Measurements from ENCODE around the gene ANKHD1. TPM values are rescaled to one million over a fixed set of nuclear protein-coding genes. Genes with fewer than 3 reads are reported as not detected.

The ANKHD1 gene
- total and polyA plus RNA-seq, 11 donors: 41.4 to 78.8 (median 58.1) TPM

DNA sequence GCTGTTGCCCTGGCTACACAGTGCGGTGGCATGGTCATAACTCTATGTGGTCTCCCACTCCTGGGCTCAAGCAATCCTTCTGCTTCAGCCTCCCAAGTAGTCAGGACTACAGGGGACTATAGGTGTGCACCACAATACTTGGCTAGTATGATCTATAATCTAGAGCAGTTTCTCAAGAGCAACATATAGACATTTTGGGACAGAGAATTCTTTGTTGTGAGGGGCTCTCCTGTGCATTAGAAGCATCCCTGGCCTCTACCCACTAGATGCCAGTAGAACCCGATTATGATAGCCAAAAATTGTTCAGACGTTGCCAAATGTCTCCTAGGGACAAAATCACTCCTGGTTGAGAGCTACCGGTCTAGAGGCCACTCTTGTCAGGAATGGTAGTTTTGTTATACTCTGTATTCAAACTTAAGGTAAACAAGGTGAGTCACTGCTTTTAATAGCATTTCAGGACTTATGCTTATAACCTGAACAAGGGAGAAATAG lies 7.2 kb downstream of the ANKHD1 start:
- DNase-seq (no peak), ATAC-seq (peak in 3 of 4 donors; percentile 49 to 62 (median 55))
- Histone ChIP-seq H3K4me3 (no peak overlapping the region), H3K36me3 (peaks cover 0 to 19% (median 0%) of the 10 kb centered on the region in 9 donors), H3K9me3 (no peaks in the 10 kb centered on the region), H3K27ac (no peak overlapping the region), H3K27me3 (no peaks in the 10 kb centered on the region), H3K4me1 (peaks cover 5 to 62% (median 32%) of the 10 kb centered on the region in 12 donors)
- WGBS, 4 donors: 35 to 46% (median 42%) methylated on average over 3 to 4 of the region's 4 CpGs
- intact Hi-C loops (cut with DNase I): loop anchor here in 4 of 10 donors (10.0 kb wide), 3 partner anchors 226 to 256 kb away; partner anchors contain the start of genes WDR55 (in 2 of the 4), CD14 (in 1 of the 4), IK (in 1 of the 4) and NDUFA2 (in 1 of the 4)
- TF ChIP-seq POLR2A (IDR thresholded peaks at IDR 0.05): no peak
- TF ChIP-seq, protein P1, sequence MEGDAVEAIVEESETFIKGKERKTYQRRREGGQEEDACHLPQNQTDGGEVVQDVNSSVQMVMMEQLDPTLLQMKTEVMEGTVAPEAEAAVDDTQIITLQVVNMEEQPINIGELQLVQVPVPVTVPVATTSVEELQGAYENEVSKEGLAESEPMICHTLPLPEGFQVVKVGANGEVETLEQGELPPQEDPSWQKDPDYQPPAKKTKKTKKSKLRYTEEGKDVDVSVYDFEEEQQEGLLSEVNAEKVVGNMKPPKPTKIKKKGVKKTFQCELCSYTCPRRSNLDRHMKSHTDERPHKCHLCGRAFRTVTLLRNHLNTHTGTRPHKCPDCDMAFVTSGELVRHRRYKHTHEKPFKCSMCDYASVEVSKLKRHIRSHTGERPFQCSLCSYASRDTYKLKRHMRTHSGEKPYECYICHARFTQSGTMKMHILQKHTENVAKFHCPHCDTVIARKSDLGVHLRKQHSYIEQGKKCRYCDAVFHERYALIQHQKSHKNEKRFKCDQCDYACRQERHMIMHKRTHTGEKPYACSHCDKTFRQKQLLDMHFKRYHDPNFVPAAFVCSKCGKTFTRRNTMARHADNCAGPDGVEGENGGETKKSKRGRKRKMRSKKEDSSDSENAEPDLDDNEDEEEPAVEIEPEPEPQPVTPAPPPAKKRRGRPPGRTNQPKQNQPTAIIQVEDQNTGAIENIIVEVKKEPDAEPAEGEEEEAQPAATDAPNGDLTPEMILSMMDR (IDR thresholded peaks at IDR 0.05): peak in 1 of 12 donors; percentile 9

DNA sequence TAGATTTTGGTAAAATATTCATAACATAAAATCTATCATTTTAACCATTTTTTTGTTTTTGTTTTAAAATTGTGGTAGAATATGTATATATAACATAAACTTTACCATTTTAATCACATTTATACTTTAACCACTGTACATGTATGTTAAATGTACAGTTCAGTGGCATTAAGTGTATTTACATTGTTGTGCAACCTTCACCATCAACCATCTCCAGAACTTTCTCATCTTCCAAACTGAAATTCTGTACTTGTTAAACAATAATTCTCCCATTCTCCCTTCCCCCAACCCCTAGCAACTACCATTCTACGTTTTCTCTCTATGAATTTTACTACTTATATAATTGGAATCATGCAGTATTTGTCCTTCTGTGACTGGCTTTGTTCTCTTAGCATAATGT lies 11.6 kb downstream of the ANKHD1 start:
- no peak overlapping the region for H3K27ac ChIP-seq
- intact Hi-C loops (cut with DNase I): no loop called here
- H3K27me3 ChIP-seq: no peaks in the 10 kb centered on the region
- DNase-seq (no peak), ATAC-seq (no peak)
- H3K36me3 ChIP-seq: peaks cover 0 to 17% (median 0%) of the 10 kb centered on the region in 9 donors
- no peaks in the 10 kb centered on the region for H3K9me3 ChIP-seq
- 49 to 63% (median 61%) methylated on average over 1 of the region's 1 CpG for WGBS, 4 donors
- no peak overlapping the region for H3K4me3 ChIP-seq
- H3K4me1 ChIP-seq: peaks cover 0 to 45% (median 15%) of the 10 kb centered on the region in 12 donors
- TF ChIP-seq POLR2A (IDR thresholded peaks at IDR 0.05): no peak
- TF ChIP-seq, protein P1 (IDR thresholded peaks at IDR 0.05): no peak

DNA sequence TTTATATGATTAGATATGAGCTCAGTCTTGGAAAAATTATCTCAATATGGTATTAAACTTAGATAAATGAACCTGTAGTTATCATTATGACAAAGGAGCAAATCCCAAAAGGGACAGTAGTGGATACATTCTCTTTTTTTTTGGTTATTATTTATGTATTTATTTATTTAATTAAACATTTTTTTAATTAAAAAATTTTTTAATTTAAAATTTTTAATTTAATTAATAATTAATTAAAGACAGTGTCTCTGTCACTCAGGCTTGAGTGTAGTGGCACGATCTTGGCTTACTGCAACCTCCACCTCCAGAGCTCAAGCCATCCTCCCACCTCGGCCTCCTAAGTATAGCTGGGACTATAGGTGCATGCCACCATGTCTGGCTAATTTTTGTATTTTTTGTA lies 15.6 kb downstream of the ANKHD1 start:
- peaks cover 0 to 31% (median 9%) of the 10 kb centered on the region in 12 donors for H3K4me1 ChIP-seq
- DNase-seq (no peak), ATAC-seq (no peak)
- H3K9me3 ChIP-seq: no peaks in the 10 kb centered on the region
- H3K27ac ChIP-seq: no peak overlapping the region
- peaks cover 0 to 12% (median 0%) of the 10 kb centered on the region in 9 donors for H3K36me3 ChIP-seq
- WGBS, 4 donors: 92 to 100% (median 95%) methylated on average over 2 of the region's 2 CpGs
- intact Hi-C loops (cut with DNase I): no loop called here
- no peaks in the 10 kb centered on the region for H3K27me3 ChIP-seq
- H3K4me3 ChIP-seq: no peak overlapping the region
- TF ChIP-seq, protein P1 (IDR thresholded peaks at IDR 0.05): no peak
- TF ChIP-seq POLR2A (IDR thresholded peaks at IDR 0.05): no peak

DNA sequence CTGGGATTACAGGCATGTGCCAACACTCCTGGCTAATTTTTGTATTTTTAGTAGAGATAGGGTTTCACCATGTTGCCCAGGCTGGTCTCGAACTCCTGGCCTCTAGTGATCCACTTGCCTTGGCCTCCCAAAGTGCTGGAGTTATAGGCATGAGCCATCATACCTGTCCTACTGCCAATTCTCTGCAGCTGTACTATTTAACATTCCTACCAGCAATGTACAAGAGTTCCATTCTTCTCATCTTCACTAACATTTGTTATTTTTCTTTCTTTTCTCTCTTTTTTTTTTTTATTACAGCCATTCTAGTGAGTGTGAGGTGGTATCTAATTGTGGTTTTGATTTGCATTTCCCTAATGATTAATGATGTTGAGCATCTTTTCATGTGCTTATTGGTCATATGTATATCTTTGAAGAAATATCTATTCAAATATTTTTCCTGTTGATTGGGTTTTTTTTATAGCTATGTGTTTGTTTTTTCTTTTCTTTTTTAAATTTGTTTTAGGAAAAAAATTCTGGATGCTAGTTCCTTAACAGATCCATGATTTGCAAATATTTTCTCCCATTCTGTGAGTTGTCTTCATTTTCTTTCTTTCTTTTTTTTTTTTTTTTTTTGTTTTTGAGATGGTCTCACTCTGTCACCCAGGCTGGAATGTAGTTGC lies 17.4 kb downstream of the ANKHD1 start:
- intact Hi-C loops (cut with DNase I): no loop called here
- Histone ChIP-seq H3K9me3 (no peaks in the 10 kb centered on the region), H3K27ac (no peak overlapping the region), H3K4me3 (no peak overlapping the region), H3K36me3 (peaks cover 0 to 12% (median 0%) of the 10 kb centered on the region in 9 donors), H3K27me3 (no peaks in the 10 kb centered on the region), H3K4me1 (peaks cover 0 to 32% (median 14%) of the 10 kb centered on the region in 12 donors)
- no peak for TF ChIP-seq POLR2A (IDR thresholded peaks at IDR 0.05)
- TF ChIP-seq, protein P1 (IDR thresholded peaks at IDR 0.05): no peak
- 88 to 100% (median 95%) methylated on average over 1 of the region's 1 CpG for WGBS, 4 donors
- no peak for DNase-seq
- no peak for ATAC-seq

All from heart left ventricle (tissue), 16 donors.